AG09309 (cell line): ENCODE results near the gene CALCOCO1.

Experiments
- DNase-seq: peaks from one replicate; pipeline ENCODE4 v3.0.0-alpha.2; 2010; ENCODE audit warnings: low read depth
- H3K4me3 ChIP-seq: 2 replicates; pipeline ENCODE4 v1.5.1; 2011; ENCODE audit warnings: mild to moderate bottlenecking, low read depth, low read length, moderate library complexity; ENCODE audit not compliant: control insufficient read depth
- CTCF ChIP-seq: IDR thresholded peaks from 2 replicates; pipeline ENCODE4 v1.5.1; 2011; ENCODE audit warnings: mild to moderate bottlenecking, low read depth, low read length, inconsistent platforms; ENCODE audit not compliant: insufficient read depth, control insufficient read depth; ENCODE audit errors: missing control alignments

CALCOCO1 gene

GRCh38 chr12:53734425-53734824 lies 7.2 kb upstream of the CALCOCO1 start:
- no peak overlapping the region for H3K4me3 ChIP-seq
- TF ChIP-seq CTCF: no peak

GRCh38 chr12:53733807-53734200 lies 6.6 kb upstream of the CALCOCO1 start:
- H3K4me3 ChIP-seq: no peak overlapping the region
- TF ChIP-seq CTCF: no peak
- no peak for DNase-seq

More at GRCh38 chr12:53734425-53734824, 7.2 kb upstream of the CALCOCO1 start:
- DNase-seq: no peak

- TF ChIP-seq CTCF: no peak
- H3K4me3 ChIP-seq: no peak overlapping the region
- DNase-seq: no peak
These were observed 6.0 kb upstream of the CALCOCO1 start for GRCh38 chr12:53733051-53733806.

DNA sequence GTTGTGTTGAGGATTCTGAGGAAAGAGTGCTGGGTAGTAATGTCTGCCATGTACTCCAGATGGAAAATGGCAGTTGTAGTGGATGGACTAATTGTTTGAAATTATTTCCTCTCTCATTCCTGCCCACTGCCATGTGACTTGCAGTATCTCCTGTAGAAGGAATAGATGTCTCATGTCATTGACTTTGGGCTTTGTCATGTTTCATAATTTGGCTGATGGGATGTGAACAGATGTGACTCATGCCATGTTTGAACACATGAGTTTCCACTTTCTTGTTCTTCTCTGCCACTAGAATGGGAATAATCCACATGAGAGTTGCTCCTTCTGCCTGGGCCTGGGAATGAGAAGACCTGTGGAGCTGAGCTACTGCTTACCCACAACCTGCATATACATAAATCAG lies 2.4 kb upstream of the CALCOCO1 start:
- no peak overlapping the region for H3K4me3 ChIP-seq
- DNase-seq: no peak
- no peak for TF ChIP-seq CTCF

DNA sequence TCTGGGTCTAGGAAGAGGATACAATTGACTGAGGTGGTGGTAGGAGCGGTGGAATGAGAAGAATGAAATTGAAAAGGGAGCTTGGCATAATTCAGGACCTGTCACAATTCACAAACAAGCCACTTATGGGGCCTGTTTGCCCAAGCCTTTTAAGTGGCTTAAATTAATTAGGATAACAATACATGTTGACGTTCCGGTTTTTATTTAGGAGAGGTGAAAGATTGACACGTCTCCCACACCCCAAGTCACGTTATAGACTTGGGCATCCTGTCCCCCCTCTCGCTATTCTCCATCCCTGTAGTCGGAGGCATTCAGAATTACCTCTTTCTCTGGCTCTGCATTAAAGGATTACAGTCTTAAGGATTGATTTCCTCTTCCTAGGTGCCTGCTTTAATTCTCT lies 954 bp upstream of the CALCOCO1 start:
- TF ChIP-seq CTCF: no peak

DNA sequence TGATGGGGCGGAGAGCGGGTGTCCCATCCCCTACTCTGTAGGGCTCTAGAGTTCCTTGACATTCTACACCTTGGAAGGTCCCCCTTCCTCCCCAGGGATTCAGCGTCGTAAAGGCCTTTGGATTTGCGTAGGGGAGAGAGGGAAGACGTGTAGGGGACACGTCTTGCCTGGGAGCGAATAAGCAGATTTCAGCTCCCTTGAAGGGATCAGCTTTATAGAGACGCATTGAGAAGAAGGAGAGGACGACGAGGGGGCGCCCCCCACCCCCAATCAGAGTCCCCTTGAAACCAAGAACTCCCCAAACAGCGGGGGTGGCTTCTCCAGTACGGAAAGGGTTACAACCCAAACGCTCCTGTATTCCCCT lies 324 bp downstream of the CALCOCO1 start:
- H3K4me3 ChIP-seq: peak overlapping the region; percentile 81
- TF ChIP-seq CTCF: no peak
- DNase-seq: no peak

More for the DNA sequence above, 954 bp upstream of the CALCOCO1 start:
- no peak overlapping the region for H3K4me3 ChIP-seq
- DNase-seq: no peak

GRCh38 chr12:53726341-53726740 lies 911 bp downstream of the CALCOCO1 start:
- no peak for TF ChIP-seq CTCF
- no peak for DNase-seq
- H3K4me3 ChIP-seq: peak overlapping the region; percentile 81
